GM19025 (cell line): ENCODE results near the gene SPNS2.

Experiments
- ATAC-seq: cut with Tn5 transposase; IDR thresholded peaks from one replicate; pipeline ENCODE4 v1.9.1; 2021; ENCODE audit warnings: mild to moderate bottlenecking, low read depth, moderate library complexity; ENCODE audit not compliant: unreplicated experiment

Gene SPNS2

GRCh38 chr17:4502466-4503154 is 3.9 kb downstream of the SPNS2 start:
- ATAC-seq: no peak

GRCh38 chr17:4503283-4504025 is 4.8 kb downstream of the SPNS2 start:
- ATAC-seq: no peak

- no peak for ATAC-seq
Observed at GRCh38 chr17:4504188-4504587, 5.5 kb downstream of the SPNS2 start.

GRCh38 chr17:4505187-4505586 is 6.5 kb downstream of the SPNS2 start:
- ATAC-seq: no peak

- no peak for ATAC-seq
Observed at GRCh38 chr17:4506175-4506813, 7.6 kb downstream of the SPNS2 start.

GRCh38 chr17:4506892-4507291 is 8.2 kb downstream of the SPNS2 start:
- ATAC-seq: no peak

- ATAC-seq: no peak
Observed at GRCh38 chr17:4507361-4508111, 8.9 kb downstream of the SPNS2 start.

- no peak for ATAC-seq
Observed at GRCh38 chr17:4508207-4508606, 9.5 kb downstream of the SPNS2 start.

- no peak for ATAC-seq
Observed at GRCh38 chr17:4509401-4509800, 10.7 kb downstream of the SPNS2 start.

GRCh38 chr17:4509923-4510617 is 11.4 kb downstream of the SPNS2 start:
- ATAC-seq: no peak

- no peak for ATAC-seq
Observed at GRCh38 chr17:4510618-4510941, 11.9 kb downstream of the SPNS2 start.

- no peak for ATAC-seq
Observed at GRCh38 chr17:4511199-4511932, 12.7 kb downstream of the SPNS2 start.

GRCh38 chr17:4512156-4513112 is 13.8 kb downstream of the SPNS2 start:
- ATAC-seq: no peak

GRCh38 chr17:4513113-4514032 is 14.7 kb downstream of the SPNS2 start:
- no peak for ATAC-seq

- no peak for ATAC-seq
Observed at GRCh38 chr17:4514206-4514605, 15.5 kb downstream of the SPNS2 start.

GRCh38 chr17:4514779-4515178 is 16.1 kb downstream of the SPNS2 start:
- no peak for ATAC-seq

- ATAC-seq: no peak
Observed at GRCh38 chr17:4515501-4515900, 16.8 kb downstream of the SPNS2 start.

GRCh38 chr17:4516735-4517134 is 18.1 kb downstream of the SPNS2 start:
- ATAC-seq: no peak
